ENCODE data around the gene TTC7B. TPM values are rescaled to one million over a fixed set of nuclear protein-coding genes. Genes with fewer than 3 reads are reported as not detected.

Gene TTC7B
- total and polyA plus RNA-seq, 2 donors (not counting 1 experiment from before 2014, with no cell fraction given), result 18.8 to 37.5 TPM

DNA sequence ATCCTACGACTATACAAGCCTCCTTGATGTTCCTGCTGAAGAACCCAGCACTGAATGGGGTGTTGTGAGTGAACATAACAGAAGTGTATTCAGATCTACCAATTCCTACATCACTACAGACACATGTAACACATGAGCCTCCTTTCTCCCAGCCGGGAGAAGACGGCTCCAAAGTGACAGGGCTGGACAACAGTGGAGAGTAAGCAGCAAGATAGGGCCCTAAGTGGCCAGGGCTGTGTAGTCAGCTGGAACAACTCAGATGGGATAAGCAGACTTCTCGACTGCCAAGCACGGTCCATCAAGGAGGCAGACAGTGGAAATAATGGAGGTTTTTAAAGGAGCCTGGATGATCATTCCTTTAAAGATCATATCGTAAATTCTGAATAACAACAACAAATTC lies 73.5 kb downstream of the TTC7B start:
- H3K79me2 ChIP-seq (ENCODE audit: control insufficient read depth, insufficient read depth, low read length), result no peaks in the 10 kb centered on the region
- no peak overlapping the region for H3K9ac ChIP-seq (ENCODE audit: insufficient read depth, low read length)
- no peak overlapping the region for H3K4me2 ChIP-seq (ENCODE audit: extremely low read depth, insufficient read depth, low read length)
- H3K4me3 ChIP-seq (replicated peaks in 1 of 4; ENCODE audit: control extremely low read depth in 1 of 4, insufficient read depth in 1 of 4, low read depth in 3 of 4, low read length in 4 of 4), result no peak overlapping the region
- DNase-seq (ENCODE audit: low read depth in 2 of 2), result no peak
- H3K27me3 ChIP-seq (ENCODE audit: control insufficient read depth, insufficient read depth, low read length), result no peaks in the 10 kb centered on the region
- TF ChIP-seq, protein P1, sequence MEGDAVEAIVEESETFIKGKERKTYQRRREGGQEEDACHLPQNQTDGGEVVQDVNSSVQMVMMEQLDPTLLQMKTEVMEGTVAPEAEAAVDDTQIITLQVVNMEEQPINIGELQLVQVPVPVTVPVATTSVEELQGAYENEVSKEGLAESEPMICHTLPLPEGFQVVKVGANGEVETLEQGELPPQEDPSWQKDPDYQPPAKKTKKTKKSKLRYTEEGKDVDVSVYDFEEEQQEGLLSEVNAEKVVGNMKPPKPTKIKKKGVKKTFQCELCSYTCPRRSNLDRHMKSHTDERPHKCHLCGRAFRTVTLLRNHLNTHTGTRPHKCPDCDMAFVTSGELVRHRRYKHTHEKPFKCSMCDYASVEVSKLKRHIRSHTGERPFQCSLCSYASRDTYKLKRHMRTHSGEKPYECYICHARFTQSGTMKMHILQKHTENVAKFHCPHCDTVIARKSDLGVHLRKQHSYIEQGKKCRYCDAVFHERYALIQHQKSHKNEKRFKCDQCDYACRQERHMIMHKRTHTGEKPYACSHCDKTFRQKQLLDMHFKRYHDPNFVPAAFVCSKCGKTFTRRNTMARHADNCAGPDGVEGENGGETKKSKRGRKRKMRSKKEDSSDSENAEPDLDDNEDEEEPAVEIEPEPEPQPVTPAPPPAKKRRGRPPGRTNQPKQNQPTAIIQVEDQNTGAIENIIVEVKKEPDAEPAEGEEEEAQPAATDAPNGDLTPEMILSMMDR (conservative IDR thresholded peaks at IDR 0.05 in 1 of 2, IDR thresholded peaks at IDR 0.05 in 1 of 2; ENCODE audit: low read depth in 1 of 2, low read length in 2 of 2), result no peak
- TF ChIP-seq EZH2 (IDR thresholded peaks at IDR 0.05; ENCODE audit: low read length, missing control alignments), result no peak
- no peak overlapping the region for H3K27ac ChIP-seq (ENCODE audit: insufficient read depth, low read length)
- H3K36me3 ChIP-seq (ENCODE audit: control insufficient read depth, insufficient read depth, low read length), result no peaks in the 10 kb centered on the region
- no peaks in the 10 kb centered on the region for H3K9me3 ChIP-seq (ENCODE audit: control insufficient read depth, insufficient read depth, low read depth, low read length)
- no peaks in the 10 kb centered on the region for H4K20me1 ChIP-seq (ENCODE audit: control insufficient read depth, extremely low read depth, insufficient read depth, low read length)
- no peaks in the 10 kb centered on the region for H3K4me1 ChIP-seq (ENCODE audit: control insufficient read depth, extremely low read depth, insufficient read depth, low read length)
- no peak overlapping the region for H2AFZ ChIP-seq (ENCODE audit: low read length)

DNA sequence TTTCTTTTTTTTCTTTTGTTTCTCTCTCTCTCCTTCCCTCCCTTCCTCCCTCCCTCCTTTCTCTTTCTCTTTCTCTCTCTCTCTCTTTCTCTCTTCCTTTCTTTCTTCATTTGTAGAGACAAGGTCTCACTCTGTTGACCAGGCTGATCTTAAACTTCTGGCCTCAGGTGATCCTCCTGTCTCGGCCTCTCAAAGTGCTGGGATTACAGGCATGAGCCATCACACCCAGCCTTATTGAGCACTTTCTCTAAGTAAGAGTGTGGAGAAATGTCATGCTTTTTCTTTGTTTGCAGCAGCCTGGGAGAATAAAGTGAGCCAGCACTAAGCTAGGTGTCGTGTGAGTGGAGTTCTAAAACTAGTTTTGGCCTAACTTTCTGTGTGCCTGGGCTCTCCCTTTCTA lies 74.0 kb downstream of the TTC7B start:
- Histone ChIP-seq H3K27me3 (ENCODE audit: control insufficient read depth, insufficient read depth, low read length) (no peaks in the 10 kb centered on the region), H3K4me1 (ENCODE audit: control insufficient read depth, extremely low read depth, insufficient read depth, low read length) (no peaks in the 10 kb centered on the region), H3K9me3 (ENCODE audit: control insufficient read depth, insufficient read depth, low read depth, low read length) (no peaks in the 10 kb centered on the region), H3K36me3 (ENCODE audit: control insufficient read depth, insufficient read depth, low read length) (no peaks in the 10 kb centered on the region), H3K79me2 (ENCODE audit: control insufficient read depth, insufficient read depth, low read length) (no peaks in the 10 kb centered on the region), H3K9ac (ENCODE audit: insufficient read depth, low read length) (no peak overlapping the region), H3K4me2 (ENCODE audit: extremely low read depth, insufficient read depth, low read length) (no peak overlapping the region), H4K20me1 (ENCODE audit: control insufficient read depth, extremely low read depth, insufficient read depth, low read length) (no peaks in the 10 kb centered on the region), H2AFZ (ENCODE audit: low read length) (no peak overlapping the region), H3K27ac (ENCODE audit: insufficient read depth, low read length) (no peak overlapping the region), H3K4me3 (replicated peaks in 1 of 4; ENCODE audit: control extremely low read depth in 1 of 4, insufficient read depth in 1 of 4, low read depth in 3 of 4, low read length in 4 of 4) (no peak overlapping the region)
- DNase-seq (ENCODE audit: low read depth in 2 of 2), result no peak
- TF ChIP-seq, protein P1 (conservative IDR thresholded peaks at IDR 0.05 in 1 of 2, IDR thresholded peaks at IDR 0.05 in 1 of 2; ENCODE audit: low read depth in 1 of 2, low read length in 2 of 2), result no peak
- no peak for TF ChIP-seq EZH2 (IDR thresholded peaks at IDR 0.05; ENCODE audit: low read length, missing control alignments)

DNA sequence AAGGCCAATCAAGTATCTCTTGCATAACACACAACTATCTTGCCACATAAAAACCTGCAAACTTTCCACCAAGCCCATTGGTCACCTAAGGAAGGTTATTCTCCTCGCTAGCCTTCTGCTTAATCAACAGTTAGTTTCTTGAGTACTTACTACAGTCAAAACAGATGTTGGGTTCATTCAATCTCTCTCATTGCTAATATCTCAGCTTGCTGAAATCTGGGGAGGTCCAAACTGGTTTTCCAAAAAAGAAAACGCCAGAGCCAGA lies 74.6 kb downstream of the TTC7B start:
- Histone ChIP-seq H2AFZ (ENCODE audit: low read length) (no peak overlapping the region), H3K36me3 (ENCODE audit: control insufficient read depth, insufficient read depth, low read length) (no peaks in the 10 kb centered on the region), H3K4me3 (replicated peaks in 1 of 4; ENCODE audit: control extremely low read depth in 1 of 4, insufficient read depth in 1 of 4, low read depth in 3 of 4, low read length in 4 of 4) (no peak overlapping the region), H3K79me2 (ENCODE audit: control insufficient read depth, insufficient read depth, low read length) (no peaks in the 10 kb centered on the region), H4K20me1 (ENCODE audit: control insufficient read depth, extremely low read depth, insufficient read depth, low read length) (no peaks in the 10 kb centered on the region), H3K4me1 (ENCODE audit: control insufficient read depth, extremely low read depth, insufficient read depth, low read length) (no peaks in the 10 kb centered on the region), H3K27me3 (ENCODE audit: control insufficient read depth, insufficient read depth, low read length) (no peaks in the 10 kb centered on the region), H3K4me2 (ENCODE audit: extremely low read depth, insufficient read depth, low read length) (no peak overlapping the region), H3K9ac (ENCODE audit: insufficient read depth, low read length) (no peak overlapping the region), H3K9me3 (ENCODE audit: control insufficient read depth, insufficient read depth, low read depth, low read length) (no peaks in the 10 kb centered on the region), H3K27ac (ENCODE audit: insufficient read depth, low read length) (no peak overlapping the region)
- no peak for TF ChIP-seq EZH2 (IDR thresholded peaks at IDR 0.05; ENCODE audit: low read length, missing control alignments)
- TF ChIP-seq, protein P1 (conservative IDR thresholded peaks at IDR 0.05 in 1 of 2, IDR thresholded peaks at IDR 0.05 in 1 of 2; ENCODE audit: low read depth in 1 of 2, low read length in 2 of 2), result no peak
- no peak for DNase-seq (ENCODE audit: low read depth in 2 of 2)

Measured in fibroblast of lung (primary cell).